OCI-LY1 (cell line): Measurements from ENCODE around the gene CCER1.

Experiments used
- H2AFZ ChIP-seq: fragments of 200-600 bp; sonication (generic), shearing (Covaris generic); 2 replicates; pipeline ENCODE4 v1.6.0; 2014; ENCODE audit warnings: antibody characterized with exemption, mild to moderate bottlenecking, low read length
- H3F3A ChIP-seq: fragments of 200-600 bp; sonication (generic), shearing (Covaris generic); 2 replicates; pipeline ENCODE4 v1.6.0; 2014; ENCODE audit warnings: mild to moderate bottlenecking, antibody characterized with exemption, low read length, moderate library complexity; ENCODE audit not compliant: insufficient read depth
- H3K27ac ChIP-seq: fragments of 200-600 bp; sonication (generic); 2 replicates; pipeline ENCODE4 v1.5.1; 2014; ENCODE audit warnings: low read length, mixed run types, mild to moderate bottlenecking, low read depth; ENCODE audit not compliant: poor library complexity, severe bottlenecking
- H3K27me3 ChIP-seq: fragments of 200-600 bp; sonication (generic); 2 replicates; pipeline ENCODE4 v1.6.0; 2014; ENCODE audit warnings: antibody characterized with exemption, mild to moderate bottlenecking, low read length, moderate library complexity; ENCODE audit not compliant: insufficient read depth
- H3K36me3 ChIP-seq: fragments of 200-600 bp; sonication (generic); 2 replicates; pipeline ENCODE4 v1.6.1; 2014; ENCODE audit warnings: mild to moderate bottlenecking, antibody characterized with exemption, low read length, moderate library complexity, mixed read lengths; ENCODE audit not compliant: insufficient read depth
- H3K4me1 ChIP-seq: fragments of 200-600 bp; sonication (generic); 2 replicates; pipeline ENCODE4 v1.5.1; 2014; ENCODE audit warnings: mild to moderate bottlenecking, low read length, moderate library complexity; ENCODE audit not compliant: insufficient read depth, severe bottlenecking
- H3K4me2 ChIP-seq: fragments of 200-600 bp; sonication (generic), shearing (Covaris generic); 2 replicates; pipeline ENCODE4 v1.6.1; 2014; ENCODE audit warnings: low read length
- H3K4me3 ChIP-seq: fragments of 200-600 bp; sonication (generic); 2 replicates; pipeline ENCODE4 v1.5.1; 2014; ENCODE audit warnings: low read length, low read depth, mild to moderate bottlenecking, mixed read lengths; ENCODE audit not compliant: poor library complexity, severe bottlenecking
- H3K79me2 ChIP-seq: fragments of 200-600 bp; shearing (Covaris generic); 2 replicates; pipeline ENCODE4 v1.6.1; 2016; ENCODE audit warnings: mixed run types, low read length, mixed read lengths; ENCODE audit not compliant: insufficient read depth
- H3K9ac ChIP-seq: fragments of 200-600 bp; sonication (generic), shearing (Covaris generic); 2 replicates; pipeline ENCODE4 v1.6.1; 2014; ENCODE audit warnings: mild to moderate bottlenecking, low read length, mixed read lengths
- H3K9me2 ChIP-seq: fragments of 200-600 bp; sonication (generic), shearing (Covaris generic); 2 replicates; pipeline ENCODE4 v1.6.1; 2014; ENCODE audit warnings: low read depth, mild to moderate bottlenecking, low read length, mixed read lengths
- H3K9me3 ChIP-seq: fragments of 200-600 bp; shearing (Covaris generic); 2 replicates; pipeline ENCODE4 v1.6.1; 2014; ENCODE audit warnings: low read length, mixed read lengths
- H4K20me1 ChIP-seq: fragments of 200-600 bp; sonication (generic), shearing (Covaris generic); 2 replicates; pipeline ENCODE4 v1.6.0; 2016; ENCODE audit warnings: mild to moderate bottlenecking, low read length; ENCODE audit not compliant: insufficient read depth
- CTCF ChIP-seq: fragments of 200-600 bp; sonication (generic), shearing (Covaris generic); IDR thresholded peaks from 2 replicates; pipeline ENCODE4 v1.5.1; 2017; ENCODE audit warnings: mild to moderate bottlenecking, antibody characterized with exemption, low read length, moderate library complexity, mixed read lengths
- EZH2 ChIP-seq: fragments of 200-600 bp; sonication (generic), shearing (Covaris generic); IDR thresholded peaks from 2 replicates; pipeline ENCODE4 v1.8.0; 2017; ENCODE audit warnings: borderline replicate concordance, mixed run types, mild to moderate bottlenecking, antibody characterized with exemption, low read length, moderate library complexity, mixed read lengths

The CCER1 gene

GRCh38 chr12:90969851-90970250 lies 14.9 kb upstream of the CCER1 start:
- no peaks in the 10 kb centered on the region for H3K79me2 ChIP-seq
- no peak overlapping the region for H3K27ac ChIP-seq
- H3F3A ChIP-seq: no peaks in the 10 kb centered on the region
- no peaks in the 10 kb centered on the region for H3K36me3 ChIP-seq
- H2AFZ ChIP-seq: no peak overlapping the region
- H3K4me3 ChIP-seq: no peak overlapping the region
- no peaks in the 10 kb centered on the region for H3K27me3 ChIP-seq
- H3K9me2 ChIP-seq: no peaks in the 10 kb centered on the region
- H3K4me2 ChIP-seq: no peak overlapping the region
- no peak for TF ChIP-seq CTCF
- TF ChIP-seq EZH2: no peak
- H4K20me1 ChIP-seq: no peaks in the 10 kb centered on the region
- H3K4me1 ChIP-seq: no peaks in the 10 kb centered on the region
- no peak overlapping the region for H3K9ac ChIP-seq
- H3K9me3 ChIP-seq: no peaks in the 10 kb centered on the region

GRCh38 chr12:90969346-90969745 lies 14.4 kb upstream of the CCER1 start:
- H2AFZ ChIP-seq: no peak overlapping the region
- no peaks in the 10 kb centered on the region for H3F3A ChIP-seq
- no peaks in the 10 kb centered on the region for H3K9me2 ChIP-seq
- TF ChIP-seq EZH2 (no peak), CTCF (no peak)
- H3K79me2 ChIP-seq: no peaks in the 10 kb centered on the region
- no peak overlapping the region for H3K9ac ChIP-seq
- no peaks in the 10 kb centered on the region for H3K9me3 ChIP-seq
- no peaks in the 10 kb centered on the region for H4K20me1 ChIP-seq
- no peaks in the 10 kb centered on the region for H3K4me1 ChIP-seq
- H3K4me2 ChIP-seq: no peak overlapping the region
- no peak overlapping the region for H3K27ac ChIP-seq
- no peaks in the 10 kb centered on the region for H3K36me3 ChIP-seq
- no peak overlapping the region for H3K4me3 ChIP-seq
- no peaks in the 10 kb centered on the region for H3K27me3 ChIP-seq

- Histone ChIP-seq H3K9me3 (no peaks in the 10 kb centered on the region), H3K79me2 (no peaks in the 10 kb centered on the region), H3K36me3 (no peaks in the 10 kb centered on the region), H3K27me3 (no peaks in the 10 kb centered on the region), H3F3A (no peaks in the 10 kb centered on the region), H3K27ac (no peak overlapping the region), H3K9me2 (no peaks in the 10 kb centered on the region), H4K20me1 (no peaks in the 10 kb centered on the region), H2AFZ (no peak overlapping the region), H3K9ac (no peak overlapping the region), H3K4me1 (no peaks in the 10 kb centered on the region), H3K4me3 (no peak overlapping the region), H3K4me2 (no peak overlapping the region)
- no peak for TF ChIP-seq EZH2
- TF ChIP-seq CTCF: no peak
Measured at GRCh38 chr12:90965204-90965603, 10.2 kb upstream of the CCER1 start.
